GM20000 (cell line): Measurements from ENCODE around the gene CLIC4.

Experiments used
- DNase-seq: peaks from one replicate; pipeline ENCODE4 v3.0.0; 2012; ENCODE audit warnings: low spot score
- TF ChIP-seq, protein P1 (sequence below): IDR thresholded peaks from 2 replicates; pipeline ENCODE4 v1.5.1; 2012; ENCODE audit warnings: mild to moderate bottlenecking, control low read depth; ENCODE audit errors: extremely low read depth, missing control alignments

CLIC4 gene

DNA sequence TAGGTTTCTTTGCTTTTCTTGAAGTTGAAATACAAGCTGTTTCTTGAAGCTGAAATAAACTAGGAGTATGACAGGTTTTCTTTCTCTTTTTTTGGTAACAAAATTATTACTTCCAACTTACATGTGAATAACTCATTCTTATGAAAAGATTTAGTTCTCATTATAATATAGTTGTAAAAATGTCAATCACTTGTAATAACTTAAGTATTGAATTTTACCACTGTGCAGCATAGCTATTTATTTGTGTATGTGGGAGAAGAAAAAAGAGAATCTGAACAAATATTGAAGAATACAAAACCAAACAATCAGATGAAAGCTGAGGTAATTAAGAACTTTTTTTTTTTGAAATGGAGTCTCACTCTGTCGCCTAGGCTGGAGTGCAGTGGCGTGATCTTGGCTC lies 11.1 kb downstream of the CLIC4 start:
- no peak for DNase-seq
- TF ChIP-seq, protein P1, sequence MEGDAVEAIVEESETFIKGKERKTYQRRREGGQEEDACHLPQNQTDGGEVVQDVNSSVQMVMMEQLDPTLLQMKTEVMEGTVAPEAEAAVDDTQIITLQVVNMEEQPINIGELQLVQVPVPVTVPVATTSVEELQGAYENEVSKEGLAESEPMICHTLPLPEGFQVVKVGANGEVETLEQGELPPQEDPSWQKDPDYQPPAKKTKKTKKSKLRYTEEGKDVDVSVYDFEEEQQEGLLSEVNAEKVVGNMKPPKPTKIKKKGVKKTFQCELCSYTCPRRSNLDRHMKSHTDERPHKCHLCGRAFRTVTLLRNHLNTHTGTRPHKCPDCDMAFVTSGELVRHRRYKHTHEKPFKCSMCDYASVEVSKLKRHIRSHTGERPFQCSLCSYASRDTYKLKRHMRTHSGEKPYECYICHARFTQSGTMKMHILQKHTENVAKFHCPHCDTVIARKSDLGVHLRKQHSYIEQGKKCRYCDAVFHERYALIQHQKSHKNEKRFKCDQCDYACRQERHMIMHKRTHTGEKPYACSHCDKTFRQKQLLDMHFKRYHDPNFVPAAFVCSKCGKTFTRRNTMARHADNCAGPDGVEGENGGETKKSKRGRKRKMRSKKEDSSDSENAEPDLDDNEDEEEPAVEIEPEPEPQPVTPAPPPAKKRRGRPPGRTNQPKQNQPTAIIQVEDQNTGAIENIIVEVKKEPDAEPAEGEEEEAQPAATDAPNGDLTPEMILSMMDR: no peak

DNA sequence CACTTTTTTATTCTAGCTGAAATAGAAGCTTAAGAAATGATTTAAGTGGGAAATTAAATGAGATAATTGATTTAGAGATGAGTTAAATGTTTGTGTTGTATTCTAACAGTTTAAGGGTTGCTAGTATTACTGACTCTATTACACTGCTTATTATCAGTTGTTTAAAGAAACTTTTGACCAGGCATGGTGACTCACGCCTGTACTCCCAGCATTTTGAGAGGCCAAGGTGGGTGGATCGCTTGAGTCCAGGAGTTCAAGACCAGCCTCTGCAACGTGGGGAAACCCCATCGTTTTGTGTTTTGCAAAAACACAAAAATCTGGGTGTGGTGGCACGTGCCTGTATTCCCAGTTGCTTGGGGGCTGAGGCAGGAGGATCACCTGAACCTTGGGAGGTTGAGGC lies 14.2 kb downstream of the CLIC4 start:
- TF ChIP-seq, protein P1: no peak
- DNase-seq: no peak

DNA sequence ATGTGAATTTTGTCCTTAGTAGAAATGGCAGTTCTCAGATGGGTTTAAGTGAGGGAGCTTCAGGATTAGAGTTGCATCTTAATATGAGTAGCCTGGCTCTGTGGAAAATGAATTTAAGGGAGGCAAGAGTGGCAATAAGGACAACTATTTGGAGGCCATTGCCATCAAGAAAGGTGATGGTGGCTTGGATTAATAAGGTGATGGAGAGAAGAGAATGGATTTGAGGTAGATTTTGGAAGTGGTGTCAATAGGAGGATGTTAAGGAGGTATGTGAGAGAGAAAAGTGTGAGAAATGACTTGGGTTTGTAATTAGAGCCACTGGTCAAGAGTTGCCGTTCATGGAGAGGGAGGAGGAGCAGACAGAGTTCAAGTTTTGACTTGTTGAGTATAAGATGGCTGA lies 16.3 kb downstream of the CLIC4 start:
- TF ChIP-seq, protein P1: no peak
- no peak for DNase-seq

DNA sequence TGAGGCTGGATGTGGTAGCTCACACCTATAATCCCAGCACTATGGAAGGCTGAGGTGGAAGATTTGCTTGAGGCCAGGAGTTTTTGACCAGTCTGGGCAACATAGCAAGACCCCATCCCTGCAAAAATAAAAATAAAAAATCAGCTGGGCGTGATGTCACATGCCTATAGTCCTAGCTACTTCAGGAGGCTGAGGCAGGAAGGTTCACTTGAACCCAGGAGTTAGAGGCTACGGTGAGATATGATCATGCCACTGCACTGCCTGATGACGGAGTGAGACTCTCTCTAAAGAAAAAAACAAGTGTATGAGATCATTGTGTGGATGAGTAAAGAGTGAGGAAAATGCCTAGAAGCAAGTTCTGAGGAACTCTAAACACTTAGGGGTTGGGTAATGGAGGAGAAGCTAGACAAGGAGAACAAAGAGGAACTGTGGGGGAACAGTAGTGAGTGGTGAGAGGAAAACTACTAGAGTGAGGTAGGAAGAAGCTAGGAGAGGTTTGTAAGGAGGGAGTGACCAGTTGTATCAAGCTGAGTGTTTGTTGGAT lies 17.0 kb downstream of the CLIC4 start:
- no peak for DNase-seq
- TF ChIP-seq, protein P1: no peak

DNA sequence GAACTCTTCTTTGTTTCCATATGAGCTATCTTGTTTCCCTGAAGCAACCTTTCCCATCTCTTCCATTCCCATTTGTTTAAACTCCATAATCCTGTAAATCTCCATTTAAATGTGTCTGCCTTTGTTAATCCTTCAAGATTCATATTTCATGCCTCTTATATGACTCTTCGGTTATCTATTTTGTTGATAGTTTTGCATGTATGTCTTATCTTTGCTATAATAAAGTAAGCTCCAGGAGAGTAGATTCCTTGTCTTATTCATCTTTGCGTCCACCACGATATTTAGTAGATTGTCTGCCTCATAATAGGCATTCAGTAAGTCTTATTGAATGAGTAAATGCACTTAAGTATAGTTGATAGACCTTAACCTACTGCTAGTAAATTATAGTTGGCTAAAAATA lies 18.4 kb downstream of the CLIC4 start:
- TF ChIP-seq, protein P1: no peak
- DNase-seq: no peak

DNA sequence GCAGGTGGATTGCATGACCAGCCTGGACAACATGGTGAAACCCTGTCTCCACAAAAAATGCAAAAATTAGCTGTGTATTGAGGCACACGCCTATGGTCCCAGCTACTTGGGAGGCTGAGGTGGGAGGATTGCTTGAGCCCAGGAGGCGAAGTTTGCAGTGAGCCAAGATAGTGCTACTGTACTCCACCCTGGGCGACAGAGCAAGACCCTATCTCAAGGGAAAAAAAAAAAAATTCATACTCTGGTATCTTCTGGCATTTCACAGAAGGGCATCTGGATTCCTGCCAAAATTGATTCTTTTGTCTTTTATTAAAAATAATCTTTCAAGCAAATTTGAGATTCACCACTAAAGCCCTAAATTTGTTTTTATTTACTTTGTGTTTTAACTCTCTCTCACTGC lies 19.2 kb downstream of the CLIC4 start:
- TF ChIP-seq, protein P1: no peak
- DNase-seq: no peak

DNA sequence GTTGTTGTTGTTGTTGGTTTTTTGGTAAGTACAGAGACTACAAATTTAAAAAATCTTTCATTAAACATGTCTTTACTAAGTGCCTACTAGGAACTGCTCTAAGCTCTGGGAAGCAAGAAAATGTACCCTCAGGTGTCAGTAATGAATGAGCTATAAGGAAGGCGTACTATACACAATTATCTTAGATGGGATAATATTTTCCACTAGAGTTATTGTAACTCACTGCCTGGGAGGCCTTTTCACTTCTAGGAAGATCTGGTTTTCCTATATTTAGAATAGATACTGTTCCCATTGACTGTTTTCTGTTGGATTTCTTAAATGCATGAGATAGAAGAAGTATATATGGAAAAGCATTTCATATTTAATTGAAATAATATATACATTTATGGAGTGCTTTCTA lies 19.6 kb downstream of the CLIC4 start:
- TF ChIP-seq, protein P1: no peak
- no peak for DNase-seq
